ENCODE data around the gene GAK.
"Not testable (repeated sequence)": the region's sequence is repeated elsewhere in the genome, so short reads cannot be mapped to it uniquely, and the experiment has no call there.

GAK gene

DNA sequence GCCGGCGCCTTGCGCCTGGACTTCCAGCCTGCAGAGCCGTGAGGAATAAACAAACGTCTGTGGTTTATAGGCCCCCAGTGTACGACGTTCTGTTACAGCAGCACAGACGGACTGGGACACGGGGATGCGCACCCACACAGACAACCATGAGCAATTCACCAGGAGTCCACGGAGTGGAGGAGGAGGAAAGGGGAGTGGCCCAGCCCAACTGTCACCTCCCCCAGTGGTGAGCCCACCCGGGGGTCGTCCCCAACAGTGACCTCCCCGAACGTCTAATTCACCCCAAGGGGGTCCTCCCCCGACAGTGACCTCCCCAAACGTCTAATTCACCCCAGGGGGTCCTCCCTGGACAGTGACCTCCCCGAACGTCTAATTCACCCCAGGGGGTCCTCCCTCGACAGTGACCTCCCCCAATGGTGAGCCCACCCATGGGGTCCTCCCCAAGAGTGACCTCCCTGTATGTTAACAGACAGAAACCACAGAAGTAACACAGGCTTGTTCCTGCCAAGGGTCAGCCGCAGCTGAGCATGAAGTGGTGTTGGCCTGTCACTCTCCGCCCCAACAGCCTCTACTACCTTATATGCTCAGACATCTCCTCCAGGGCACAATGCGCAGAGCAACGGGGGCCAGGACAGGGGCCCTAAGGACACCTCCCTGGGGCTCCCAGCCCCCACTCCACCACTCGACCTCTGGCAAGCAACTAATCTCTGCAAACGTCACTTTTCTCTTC is 6.2 kb downstream of the GAK start:
- DNase-seq, result no peak

DNA sequence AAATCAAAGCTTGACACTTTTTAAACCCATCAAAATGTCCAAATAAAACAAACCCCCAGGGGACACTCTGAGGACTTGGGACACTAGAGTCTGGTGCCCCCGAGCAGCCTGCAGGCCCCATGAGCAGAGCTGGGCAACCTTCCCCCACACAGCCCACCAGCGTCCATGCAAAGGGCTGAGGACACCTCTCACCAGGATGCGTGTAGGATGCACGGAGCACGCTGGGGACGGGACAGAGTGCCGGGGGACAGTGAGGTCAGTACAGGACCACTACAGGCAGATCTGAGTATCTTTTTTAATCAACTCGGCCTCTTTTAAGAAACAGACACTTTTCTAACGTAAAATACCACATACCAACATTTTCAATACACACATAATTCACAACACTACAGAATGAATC is 6.9 kb downstream of the GAK start:
- DNase-seq, result no peak

DNA sequence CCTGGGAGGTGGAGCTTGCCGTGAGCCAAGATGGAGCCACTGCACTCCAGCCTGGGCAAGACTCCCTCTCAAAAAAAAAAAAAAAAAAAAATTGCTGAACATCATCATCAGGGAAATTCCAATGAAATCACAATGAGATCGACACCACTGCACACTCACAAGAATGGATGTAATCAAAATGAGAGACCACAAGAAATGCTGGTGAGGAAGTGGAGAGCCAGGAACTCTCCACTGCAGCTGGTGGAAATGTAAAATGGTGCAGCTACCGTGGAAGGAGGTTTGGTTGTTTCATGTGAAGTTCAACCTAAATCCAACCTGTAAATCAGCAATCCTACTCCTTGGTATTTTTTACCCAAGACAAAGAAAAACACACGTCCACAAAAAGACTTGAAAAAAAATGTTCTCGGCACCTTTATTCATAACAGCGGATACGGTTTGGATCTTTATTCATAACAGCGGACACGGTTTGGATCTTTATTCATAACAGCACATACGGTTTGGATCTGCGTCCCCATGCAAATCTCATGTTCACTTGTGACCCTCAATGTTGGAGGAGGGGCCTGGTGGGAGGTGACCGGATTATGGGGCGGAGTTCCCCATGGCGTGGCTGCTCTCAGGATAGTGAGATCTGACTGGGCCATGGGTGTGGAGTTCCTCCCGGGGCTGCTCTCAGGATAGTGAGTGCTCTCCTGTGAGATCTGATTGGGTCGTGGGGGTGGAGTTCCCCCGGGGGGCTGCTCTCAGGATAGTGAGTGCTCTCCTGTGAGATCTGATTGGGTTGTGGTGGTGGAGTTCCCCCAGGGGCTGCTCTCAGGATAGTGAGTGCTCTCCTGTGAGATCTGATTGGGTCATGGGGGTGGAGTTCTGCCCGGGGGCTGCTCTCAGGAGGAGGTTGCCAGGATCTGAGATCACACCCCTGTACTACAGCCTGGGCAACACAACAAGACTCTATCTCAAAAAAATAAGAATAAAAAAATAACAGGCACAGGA is 7.7 kb downstream of the GAK start:
- DNase-seq, result no peak

DNA sequence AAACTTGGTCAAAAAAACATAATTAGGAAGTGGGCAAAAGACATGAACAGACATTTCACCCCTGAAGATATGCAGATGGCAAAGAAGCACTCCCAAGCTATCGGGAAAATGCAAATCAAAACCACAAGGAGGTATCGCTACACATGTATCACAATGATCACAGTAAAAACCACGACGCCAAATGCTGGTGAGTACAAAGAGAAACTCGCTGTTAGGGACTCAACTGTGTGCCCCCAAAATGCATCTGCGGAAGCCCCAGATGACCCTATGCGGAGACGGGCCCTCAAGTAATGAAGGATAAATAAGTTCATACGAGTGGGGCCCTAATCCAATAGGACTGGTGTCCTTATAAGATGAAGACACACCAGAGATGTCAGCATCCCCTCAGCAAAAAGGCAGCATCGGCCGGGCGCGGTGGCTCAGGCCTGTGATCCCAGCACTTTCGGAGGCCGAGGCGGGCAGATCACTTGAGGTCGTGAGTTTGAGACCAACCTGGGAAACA is 10.2 kb downstream of the GAK start:
- DNase-seq, result no peak

DNA sequence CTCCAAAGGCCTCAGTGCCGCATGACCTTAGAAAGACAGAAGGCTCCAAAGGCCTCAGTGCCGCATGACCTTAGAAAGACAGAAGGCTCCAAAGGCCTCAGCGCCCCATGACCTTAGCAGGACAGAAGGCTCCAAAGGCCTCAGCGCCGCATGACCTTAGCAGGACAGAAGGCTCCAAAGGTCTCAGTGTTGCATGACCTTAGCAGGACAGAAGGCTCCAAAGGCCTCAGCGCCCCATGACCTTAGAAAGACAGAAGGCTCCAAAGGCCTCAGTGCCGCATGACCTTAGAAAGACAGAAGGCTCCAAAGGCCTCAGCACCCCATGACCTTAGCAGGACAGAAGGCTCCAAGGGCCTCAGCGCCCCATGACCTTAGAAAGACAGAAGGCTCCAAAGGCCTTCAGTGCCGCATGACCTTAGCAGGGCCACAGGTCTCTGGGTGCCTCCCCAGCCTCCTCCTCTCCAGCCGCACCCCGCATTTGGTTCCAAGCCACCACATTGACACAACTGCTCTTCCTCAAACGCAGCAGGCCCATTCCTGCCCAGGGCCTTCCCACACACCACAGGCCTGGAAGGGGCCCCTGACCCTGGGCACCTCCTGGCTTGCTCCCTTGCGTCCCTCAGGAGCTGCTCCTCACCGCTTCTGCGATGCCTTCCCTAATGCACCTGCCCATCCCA is 13.0 kb downstream of the GAK start:
- DNase-seq, result not testable (repeated sequence)

DNA sequence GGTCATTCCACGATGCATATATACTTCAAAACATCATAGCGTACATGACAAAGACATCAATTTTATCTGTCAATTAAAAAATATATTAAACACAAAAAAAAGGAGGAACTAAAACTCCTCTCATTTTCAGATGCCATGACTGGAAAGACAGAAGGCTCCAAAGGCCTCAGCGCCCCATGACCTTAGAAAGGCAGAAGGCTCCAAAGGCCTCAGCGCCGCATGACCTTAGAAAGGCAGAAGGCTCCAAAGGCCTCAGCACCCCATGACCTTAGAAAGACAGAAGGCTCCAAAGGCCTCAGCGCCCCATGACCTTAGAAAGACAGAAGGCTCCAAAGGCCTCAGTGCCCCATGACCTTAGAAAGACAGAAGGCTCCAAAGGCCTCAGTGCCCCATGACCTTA is 13.5 kb downstream of the GAK start:
- not testable (repeated sequence) for DNase-seq

DNA sequence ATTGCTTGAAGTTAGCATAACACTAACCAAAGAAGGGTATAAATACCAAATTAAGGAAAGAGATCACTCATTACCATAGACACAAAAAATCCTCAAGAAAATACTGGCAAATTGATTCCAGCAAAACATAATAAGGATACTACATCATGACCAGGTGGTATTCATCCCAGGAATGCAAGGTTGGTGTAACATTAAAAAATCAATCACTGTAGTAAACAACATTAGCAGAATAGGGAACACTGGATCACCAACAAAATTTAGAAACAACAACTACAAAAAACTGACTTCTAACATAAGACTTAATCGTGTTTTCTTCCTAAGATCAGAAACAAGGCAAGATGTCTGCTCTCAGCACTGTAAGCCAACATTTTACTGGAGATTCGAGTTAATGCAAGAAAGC is 14.1 kb downstream of the GAK start:
- no peak for DNase-seq

DNA sequence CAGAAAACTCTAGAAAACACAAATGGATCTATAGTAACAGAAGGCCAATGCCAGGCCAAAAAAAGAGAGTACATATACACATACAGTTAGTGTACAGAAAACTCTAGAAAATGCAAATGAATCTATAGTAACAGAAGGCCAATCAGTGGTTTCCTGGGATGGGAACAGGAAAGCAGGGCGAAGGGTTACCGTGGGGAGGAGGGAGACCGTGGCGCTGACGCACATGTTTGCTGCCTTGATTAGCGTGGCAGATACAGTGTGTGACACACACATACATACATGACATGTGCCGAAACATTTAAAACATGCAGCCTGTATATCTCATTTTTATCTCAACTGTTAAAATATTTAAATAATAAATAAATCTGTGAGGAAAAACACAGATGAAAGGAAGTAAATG is 14.7 kb downstream of the GAK start:
- DNase-seq, result no peak

DNA sequence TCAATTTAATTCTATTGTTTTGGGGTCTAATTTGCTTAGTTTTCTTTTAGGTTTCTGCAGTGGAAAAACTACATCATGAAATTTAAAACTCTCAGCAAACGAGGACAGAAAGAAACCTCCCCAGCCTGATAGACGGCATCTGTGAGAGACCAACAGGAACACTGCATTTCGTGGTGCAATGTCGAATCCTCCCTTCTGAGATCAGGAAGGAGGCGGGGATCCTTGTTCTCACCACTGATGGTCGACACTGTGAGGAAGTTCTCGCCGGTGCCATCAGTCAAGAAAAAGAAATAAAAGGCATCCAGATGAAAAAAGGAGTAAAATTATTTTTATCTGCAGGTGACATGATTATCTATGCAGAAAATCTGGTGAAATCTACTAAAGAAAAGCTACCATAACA is 16.5 kb downstream of the GAK start:
- no peak for DNase-seq

DNA sequence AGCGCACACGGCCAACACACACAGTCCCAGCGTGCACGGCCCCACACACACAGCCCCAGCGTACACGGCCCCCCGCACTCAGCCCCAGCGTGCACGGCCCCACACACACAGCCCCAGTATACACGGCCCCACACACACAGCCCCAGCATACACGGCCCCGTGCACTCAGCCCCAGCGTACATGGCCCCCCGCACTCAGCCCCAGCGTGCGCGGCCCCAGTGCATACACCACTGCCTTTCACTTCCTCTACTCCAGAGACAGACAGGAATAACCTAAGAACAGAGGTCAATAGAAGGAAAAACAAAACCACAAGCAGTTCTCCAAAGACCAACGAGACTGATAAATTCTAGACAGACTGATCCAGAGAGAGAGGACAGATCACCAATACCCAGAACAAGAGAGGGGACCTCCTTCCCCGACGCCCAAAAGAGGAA is 17.1 kb downstream of the GAK start:
- DNase-seq, result no peak

DNA sequence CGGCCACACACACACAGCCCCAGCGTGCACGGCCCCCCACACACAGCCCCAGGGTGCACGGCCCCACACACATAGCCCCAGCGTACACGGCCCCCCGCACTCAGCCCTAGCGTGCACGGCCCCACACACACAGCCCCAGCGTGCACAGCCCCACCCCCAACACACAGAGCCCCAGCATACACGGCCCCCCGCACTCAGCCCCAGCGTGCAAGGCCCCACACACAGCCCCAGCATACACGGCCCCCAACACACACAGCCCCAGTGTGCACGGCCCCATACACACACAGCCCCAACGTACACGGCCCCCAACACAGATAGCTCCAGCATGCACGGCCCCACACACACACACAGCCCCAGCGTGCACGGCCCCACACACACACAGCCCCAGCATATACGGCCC is 17.6 kb downstream of the GAK start:
- DNase-seq, result no peak

DNA sequence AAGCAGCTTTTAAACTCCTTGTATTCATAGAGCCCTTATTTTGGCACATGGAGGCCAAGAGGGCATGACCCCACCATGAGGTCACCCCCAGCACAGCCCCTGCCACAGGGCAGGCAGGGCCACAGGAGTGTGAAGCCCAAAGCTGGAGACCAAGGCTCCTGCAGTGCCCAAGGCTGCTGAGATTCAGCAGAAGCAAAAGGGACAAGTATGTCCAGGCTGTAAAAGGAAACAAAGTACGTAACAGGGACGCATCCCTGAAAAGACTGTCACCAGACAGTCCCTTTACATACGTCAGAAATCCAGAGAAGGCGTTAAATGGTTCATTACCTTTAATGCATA is 18.9 kb downstream of the GAK start:
- no peak for DNase-seq

DNA sequence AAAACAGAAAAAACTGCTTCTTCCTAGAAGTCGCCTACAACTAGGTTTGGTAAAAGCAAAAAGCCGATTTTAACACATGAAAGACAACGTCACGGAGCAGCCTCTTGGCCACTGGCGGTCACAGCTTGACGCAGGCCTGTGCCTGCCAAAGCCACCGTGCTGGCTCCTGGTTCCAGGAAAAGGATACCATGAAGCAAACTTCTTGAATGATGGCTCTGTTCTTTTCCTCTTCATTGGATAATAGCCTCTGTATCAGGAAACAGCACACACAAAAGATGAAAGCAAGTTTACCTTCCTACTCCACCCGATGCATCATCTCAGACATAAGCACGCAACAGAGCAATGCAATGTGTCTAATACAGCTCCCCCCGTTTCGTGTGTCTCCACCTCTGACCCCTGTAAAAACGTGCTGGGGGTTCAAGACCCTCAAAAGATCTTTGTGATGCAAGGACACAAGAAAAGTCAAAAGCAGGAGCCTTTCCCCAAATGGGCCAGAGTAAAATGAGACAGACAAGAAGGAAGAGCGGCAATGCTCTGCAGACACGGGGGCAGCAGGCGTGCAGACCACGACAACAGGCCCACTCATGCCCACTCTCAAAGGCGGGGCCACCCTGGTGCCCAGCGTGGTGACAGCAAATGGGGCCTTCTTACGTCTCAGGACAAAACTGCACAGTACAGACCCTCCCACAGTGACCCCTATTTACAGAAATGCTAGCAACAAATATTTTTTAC is 19.4 kb downstream of the GAK start:
- DNase-seq, result peak; percentile 4

DNA sequence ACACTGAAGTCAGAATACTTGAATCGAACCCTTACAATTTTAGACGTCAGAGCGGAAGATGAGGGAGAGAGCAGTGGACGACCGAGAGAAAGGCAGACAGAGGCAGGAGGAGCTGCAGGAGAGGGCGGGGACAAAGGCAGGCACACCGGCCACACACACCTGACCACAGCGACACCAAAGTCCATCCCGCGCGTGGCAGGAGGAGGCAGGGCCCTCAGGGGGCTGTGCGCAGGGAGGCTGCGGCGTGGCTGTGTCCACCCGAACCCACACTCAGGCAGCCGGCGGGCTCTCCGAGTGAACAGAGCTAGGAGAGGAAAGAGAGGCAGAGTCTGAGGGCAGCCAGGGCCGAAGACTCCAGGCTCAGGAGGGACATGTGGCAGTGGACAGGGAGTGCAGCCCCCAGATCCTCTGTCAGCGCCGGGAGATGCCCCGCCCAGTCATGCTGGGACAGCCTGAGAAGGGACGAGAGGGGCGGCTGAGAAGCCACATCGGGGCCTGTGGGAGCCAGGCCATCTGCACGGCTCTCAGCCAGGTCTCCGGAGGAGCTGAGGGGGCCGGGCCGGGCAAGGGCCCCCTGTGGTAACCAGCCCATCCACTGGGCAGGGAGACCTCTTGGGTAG is 20.1 kb downstream of the GAK start:
- peak; percentile 7 for DNase-seq

DNA sequence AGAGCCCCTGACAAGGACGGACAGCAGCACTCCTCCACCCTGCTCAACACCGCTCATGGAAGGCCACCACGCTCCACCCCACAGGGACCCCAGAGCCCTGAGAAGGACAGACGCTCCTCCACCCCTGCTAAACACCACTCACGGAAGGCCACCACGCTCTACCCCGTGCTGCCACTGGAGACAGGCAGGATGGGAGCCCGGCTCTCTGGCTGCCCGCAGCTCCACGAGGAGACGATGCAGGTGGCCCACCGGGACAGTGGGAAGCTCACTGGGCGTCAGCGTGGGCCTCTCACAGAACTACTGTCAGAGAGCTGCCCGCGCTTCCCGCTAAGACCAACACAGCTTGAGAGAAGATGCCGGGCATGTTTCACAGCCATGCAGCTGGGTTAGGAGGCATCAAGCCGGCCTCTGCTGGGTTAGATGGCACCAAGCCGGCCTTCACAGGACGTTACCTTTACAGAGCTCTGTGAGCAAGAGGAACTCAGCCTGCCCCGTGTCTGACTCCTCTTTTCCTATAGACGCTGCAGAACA is 20.8 kb downstream of the GAK start:
- no peak for DNase-seq

DNA sequence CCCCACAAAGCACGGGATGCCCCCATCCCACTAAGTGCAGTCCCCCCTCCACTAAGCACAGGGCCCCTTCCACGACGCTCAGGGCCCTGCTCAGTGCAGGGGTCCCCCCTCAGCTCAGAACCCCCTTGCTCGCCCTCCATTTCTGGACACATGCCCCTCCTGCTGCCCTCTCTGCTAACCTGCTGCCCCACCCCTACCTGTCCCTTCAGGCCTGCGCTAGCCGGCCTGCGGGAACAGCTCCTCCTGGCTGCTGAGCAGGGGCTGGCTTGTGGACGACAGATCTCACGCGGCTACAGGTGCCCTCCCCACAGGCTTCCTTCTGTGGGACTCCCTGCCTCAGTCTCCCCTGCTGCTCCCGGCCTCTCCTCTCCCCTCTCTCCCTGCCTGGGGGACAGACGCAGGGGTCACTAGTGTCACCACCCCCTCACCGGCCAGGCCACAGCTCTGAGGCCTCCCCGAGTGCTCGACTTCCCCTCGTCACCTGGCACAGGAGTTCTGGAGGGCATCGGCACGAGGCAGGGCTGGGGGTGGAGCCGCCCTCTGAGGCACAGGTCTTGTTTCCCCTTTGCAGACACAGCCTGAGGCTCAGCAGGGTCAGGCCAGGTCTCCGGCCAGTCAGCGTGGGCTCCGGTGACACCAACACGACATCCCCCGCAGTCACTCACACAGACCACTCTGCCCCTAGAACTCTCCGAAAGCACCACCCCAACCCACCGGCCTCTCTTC is 21.6 kb downstream of the GAK start:
- DNase-seq, result no peak

DNA sequence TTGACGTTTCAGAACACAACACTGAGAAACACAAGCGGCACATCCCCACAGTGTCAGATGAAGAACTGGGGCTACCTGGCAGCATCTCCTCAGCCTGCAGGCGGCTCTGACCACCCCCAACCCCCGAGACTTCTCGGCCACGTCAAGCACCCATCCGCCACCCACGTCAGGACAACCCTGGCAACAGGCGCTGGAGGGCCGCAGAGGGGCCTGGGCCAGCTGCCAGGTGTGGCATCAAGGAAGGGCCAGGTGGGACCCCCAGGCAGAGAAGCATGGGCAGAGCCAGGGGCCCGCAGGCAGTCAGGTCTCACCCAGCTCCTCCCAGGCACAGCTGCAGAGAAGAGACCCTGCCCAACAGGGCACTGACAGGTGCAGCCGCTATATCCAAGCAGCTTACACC is 22.3 kb downstream of the GAK start:
- no peak for DNase-seq

DNA sequence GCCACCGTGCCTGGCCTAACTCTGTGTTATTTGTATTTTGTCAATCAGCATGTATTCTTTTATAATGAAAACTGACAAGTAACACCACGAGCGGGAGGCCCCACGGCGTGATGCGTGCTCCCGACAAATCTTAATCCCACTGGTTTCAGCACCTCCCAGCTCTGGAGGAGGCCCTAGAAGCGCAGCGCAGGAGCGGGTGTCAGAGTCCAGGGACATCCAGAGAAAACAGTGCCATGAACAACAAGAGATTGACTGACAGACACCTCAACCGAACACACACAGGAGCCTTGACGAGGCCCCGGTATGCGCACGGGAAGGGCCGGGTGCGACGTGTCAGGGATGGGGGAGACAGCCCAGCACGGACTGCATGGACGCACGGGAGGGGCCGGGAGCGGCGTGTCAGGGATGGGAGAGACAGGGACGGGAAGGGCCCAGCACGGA is 23.0 kb downstream of the GAK start:
- DNase-seq, result no peak

DNA sequence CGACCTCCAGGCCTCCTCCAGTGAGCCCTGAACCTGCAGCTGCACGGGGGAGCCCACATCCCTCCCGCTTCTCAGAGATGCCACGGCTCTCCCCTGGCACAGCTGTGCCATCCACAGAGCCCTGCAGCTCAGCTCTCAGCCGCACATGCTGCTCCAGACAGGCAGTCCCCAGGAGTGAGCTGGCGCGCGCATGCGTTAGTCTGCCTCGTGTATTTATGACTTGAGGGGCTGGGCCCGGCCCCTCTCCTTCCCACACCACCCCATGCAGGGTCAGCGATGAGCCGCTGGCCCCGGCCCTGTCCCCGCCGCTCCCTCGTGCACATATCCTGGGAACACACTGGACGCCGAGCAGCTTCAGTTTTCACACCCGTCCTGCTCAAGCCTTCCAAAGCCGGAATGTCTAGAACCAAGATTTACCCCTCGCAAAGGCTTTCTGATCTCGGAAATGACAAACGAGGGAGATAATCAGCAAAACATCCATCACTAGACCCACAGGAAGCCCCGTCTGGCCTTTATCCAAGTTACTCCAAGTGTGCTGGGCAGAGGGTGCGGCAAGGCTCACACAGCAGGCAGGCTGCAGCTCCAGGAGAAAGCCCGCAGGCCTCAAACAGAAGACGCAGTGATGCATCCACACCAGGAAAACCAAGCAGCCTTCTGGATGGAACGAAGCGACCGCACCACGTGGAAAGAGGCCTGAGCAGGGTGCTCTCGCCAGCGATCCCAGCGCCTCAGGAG is 24.3 kb downstream of the GAK start:
- no peak for DNase-seq

DNA sequence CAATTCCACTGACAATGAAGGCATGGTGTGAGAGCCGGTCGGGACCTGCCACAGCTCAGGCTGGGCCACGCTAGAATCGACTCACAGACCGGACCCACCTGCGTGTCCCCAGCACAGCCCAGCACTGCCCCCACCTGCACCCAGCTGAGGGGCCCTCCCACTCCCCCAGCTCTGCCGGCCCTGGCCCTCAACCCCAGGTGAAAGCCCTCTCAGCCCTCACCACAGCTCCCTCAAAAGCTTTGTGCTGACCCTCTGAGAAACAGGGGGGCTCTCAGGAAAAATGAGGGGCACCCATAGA is 25.1 kb downstream of the GAK start:
- DNase-seq, result no peak

Data from activated CD8-positive, alpha-beta memory T cell treated with anti-CD3 and anti-CD28 coated beads, Interleukin-2, amount 50 U/mL, for 4 hours (primary cell).